Measurements from ENCODE around the gene REPS1. TPM values are rescaled to one million over a fixed set of nuclear protein-coding genes. Genes with fewer than 3 reads are reported as not detected.

REPS1 gene
- total and polyA plus RNA-seq, 7 experiments from 2014 or later = 24.7 to 74.6 (median 65.4) TPM

GRCh38 chr6:138925806-138926205 lies 62.2 kb downstream of the REPS1 start:
- peaks cover 4 to 38% (median 20%) of the 10 kb centered on the region in 5 donors for H3K36me3 Mint-ChIP-seq

GRCh38 chr6:138923561-138923960 lies 64.5 kb downstream of the REPS1 start:
- H3K27ac Mint-ChIP-seq = no peak overlapping the region
- H3K36me3 ChIP-seq (ENCODE audit: control insufficient read depth in 2 of 3, insufficient read depth in 3 of 3, low read length in 3 of 3) = peaks cover 3 to 21% (median 7%) of the 10 kb centered on the region in 3 experiments
- ATAC-seq (no peak), DNase-seq (no peak)
- H3K4me3 Mint-ChIP-seq = no peak overlapping the region
- CTCF ChIA-PET = no interaction called here
- no peaks in the 10 kb centered on the region for H3K4me1 ChIP-seq (ENCODE audit: control insufficient read depth in 2 of 2, insufficient read depth in 2 of 2, low read length in 2 of 2)
- no peaks in the 10 kb centered on the region for H3K27me3 Mint-ChIP-seq
- H3K4me1 Mint-ChIP-seq = no peaks in the 10 kb centered on the region
- H3K9me3 ChIP-seq (ENCODE audit: control insufficient read depth in 2 of 3, low read length in 3 of 3) = no peaks in the 10 kb centered on the region
- H3K27ac ChIP-seq (ENCODE audit: low read depth, low read length) = no peak overlapping the region
- H3K27me3 ChIP-seq (ENCODE audit: control insufficient read depth in 2 of 2, insufficient read depth in 2 of 2, low read length in 2 of 2) = no peaks in the 10 kb centered on the region
- POLR2A ChIA-PET = no interaction called here
- no peak overlapping the region for H3K4me3 ChIP-seq (ENCODE audit: low read length)
- no peaks in the 10 kb centered on the region for H3K9me3 Mint-ChIP-seq
- H3K36me3 Mint-ChIP-seq = peaks cover 4 to 38% (median 16%) of the 10 kb centered on the region in 5 donors
- intact Hi-C loops (cut with micrococcal nuclease) = no loop called here

More at GRCh38 chr6:138925806-138926205, 62.2 kb downstream of the REPS1 start:
- H3K4me1 Mint-ChIP-seq = peaks cover 0 to 4% (median 0%) of the 10 kb centered on the region in 7 donors
- Histone ChIP-seq H3K27ac (ENCODE audit: low read depth, low read length) (no peak overlapping the region), H3K4me1 (ENCODE audit: control insufficient read depth in 2 of 2, insufficient read depth in 2 of 2, low read length in 2 of 2) (no peaks in the 10 kb centered on the region), H3K27me3 (ENCODE audit: control insufficient read depth in 2 of 2, insufficient read depth in 2 of 2, low read length in 2 of 2) (no peaks in the 10 kb centered on the region), H3K9me3 (ENCODE audit: control insufficient read depth in 2 of 3, low read length in 3 of 3) (no peaks in the 10 kb centered on the region), H3K4me3 (ENCODE audit: low read length) (no peak overlapping the region), H3K36me3 (ENCODE audit: control insufficient read depth in 2 of 3, insufficient read depth in 3 of 3, low read length in 3 of 3) (peaks cover 2 to 14% (median 3%) of the 10 kb centered on the region in 3 experiments)
- no peak for ATAC-seq
- intact Hi-C loops (cut with micrococcal nuclease) = no loop called here
- H3K27ac Mint-ChIP-seq = no peak overlapping the region
- no peak for DNase-seq
- H3K27me3 Mint-ChIP-seq = no peaks in the 10 kb centered on the region
- POLR2A ChIA-PET = no interaction called here
- no peak overlapping the region for H3K4me3 Mint-ChIP-seq
- CTCF ChIA-PET = no interaction called here
- no peaks in the 10 kb centered on the region for H3K9me3 Mint-ChIP-seq

GRCh38 chr6:138920906-138921305 lies 67.1 kb downstream of the REPS1 start:
- H3K4me1 ChIP-seq (ENCODE audit: control insufficient read depth in 2 of 2, insufficient read depth in 2 of 2, low read length in 2 of 2) = no peaks in the 10 kb centered on the region
- intact Hi-C loops (cut with micrococcal nuclease) = no loop called here
- no peak for ATAC-seq
- ChIA-PET CTCF (no interaction called here), POLR2A (no interaction called here)
- Mint-ChIP-seq H3K4me1 (no peaks in the 10 kb centered on the region), H3K36me3 (peaks cover 4 to 28% (median 15%) of the 10 kb centered on the region in 5 donors), H3K9me3 (no peaks in the 10 kb centered on the region), H3K4me3 (no peak overlapping the region), H3K27ac (no peak overlapping the region), H3K27me3 (no peaks in the 10 kb centered on the region)
- no peaks in the 10 kb centered on the region for H3K9me3 ChIP-seq (ENCODE audit: control insufficient read depth in 2 of 3, low read length in 3 of 3)
- H3K27ac ChIP-seq (ENCODE audit: low read depth, low read length) = no peak overlapping the region
- H3K4me3 ChIP-seq (ENCODE audit: low read length) = no peak overlapping the region
- no peak for DNase-seq
- peaks cover 7 to 30% (median 14%) of the 10 kb centered on the region in 3 experiments for H3K36me3 ChIP-seq (ENCODE audit: control insufficient read depth in 2 of 3, insufficient read depth in 3 of 3, low read length in 3 of 3)
- H3K27me3 ChIP-seq (ENCODE audit: control insufficient read depth in 2 of 2, insufficient read depth in 2 of 2, low read length in 2 of 2) = no peaks in the 10 kb centered on the region

- peak overlapping the region in 1 of 9 donors; percentile 56 for H3K27ac Mint-ChIP-seq
- intact Hi-C loops (cut with micrococcal nuclease) = no loop called here
- peaks cover 0 to 5% (median 0%) of the 10 kb centered on the region in 7 donors for H3K4me1 Mint-ChIP-seq
- ChIA-PET POLR2A (no interaction called here), CTCF (no interaction called here)
- H3K9me3 Mint-ChIP-seq = no peaks in the 10 kb centered on the region
- no peak overlapping the region for H3K4me3 Mint-ChIP-seq
- ATAC-seq = no peak
- Histone ChIP-seq H3K27ac (ENCODE audit: low read depth, low read length) (no peak overlapping the region), H3K36me3 (ENCODE audit: control insufficient read depth in 2 of 3, insufficient read depth in 3 of 3, low read length in 3 of 3) (peaks cover 0 to 78% (median 23%) of the 10 kb centered on the region in 3 experiments), H3K4me3 (ENCODE audit: low read length) (no peak overlapping the region), H3K4me1 (ENCODE audit: control insufficient read depth in 2 of 2, insufficient read depth in 2 of 2, low read length in 2 of 2) (no peaks in the 10 kb centered on the region), H3K9me3 (ENCODE audit: control insufficient read depth in 2 of 3, low read length in 3 of 3) (no peaks in the 10 kb centered on the region), H3K27me3 (ENCODE audit: control insufficient read depth in 2 of 2, insufficient read depth in 2 of 2, low read length in 2 of 2) (no peaks in the 10 kb centered on the region)
- no peak for DNase-seq
- H3K36me3 Mint-ChIP-seq = peaks cover 26 to 66% (median 52%) of the 10 kb centered on the region in 5 donors
- no peaks in the 10 kb centered on the region for H3K27me3 Mint-ChIP-seq
These were observed 73.4 kb downstream of the REPS1 start for GRCh38 chr6:138914701-138915100.

GRCh38 chr6:138912308-138912707 lies 75.7 kb downstream of the REPS1 start:
- ATAC-seq (no peak), DNase-seq (no peak)
- no peaks in the 10 kb centered on the region for H3K9me3 ChIP-seq (ENCODE audit: control insufficient read depth in 2 of 3, low read length in 3 of 3)
- H3K4me3 Mint-ChIP-seq = no peak overlapping the region
- no peaks in the 10 kb centered on the region for H3K27me3 Mint-ChIP-seq
- H3K36me3 ChIP-seq (ENCODE audit: control insufficient read depth in 2 of 3, insufficient read depth in 3 of 3, low read length in 3 of 3) = peaks cover 0 to 80% (median 24%) of the 10 kb centered on the region in 3 experiments
- peaks cover 0 to 5% (median 0%) of the 10 kb centered on the region in 7 donors for H3K4me1 Mint-ChIP-seq
- no peak overlapping the region for H3K4me3 ChIP-seq (ENCODE audit: low read length)
- H3K27ac ChIP-seq (ENCODE audit: low read depth, low read length) = no peak overlapping the region
- ChIA-PET CTCF (no interaction called here), POLR2A (no interaction called here)
- no peaks in the 10 kb centered on the region for H3K27me3 ChIP-seq (ENCODE audit: control insufficient read depth in 2 of 2, insufficient read depth in 2 of 2, low read length in 2 of 2)
- no peaks in the 10 kb centered on the region for H3K9me3 Mint-ChIP-seq
- intact Hi-C loops (cut with micrococcal nuclease) = no loop called here
- peaks cover 29 to 76% (median 56%) of the 10 kb centered on the region in 5 donors for H3K36me3 Mint-ChIP-seq
- no peaks in the 10 kb centered on the region for H3K4me1 ChIP-seq (ENCODE audit: control insufficient read depth in 2 of 2, insufficient read depth in 2 of 2, low read length in 2 of 2)
- H3K27ac Mint-ChIP-seq = peak overlapping the region in 2 of 9 donors; percentile 26 to 46

- Mint-ChIP-seq H3K27me3 (no peaks in the 10 kb centered on the region), H3K9me3 (no peaks in the 10 kb centered on the region), H3K27ac (no peak overlapping the region), H3K4me3 (no peak overlapping the region), H3K36me3 (peaks cover 34 to 82% (median 62%) of the 10 kb centered on the region in 5 donors), H3K4me1 (peaks cover 0 to 5% (median 0%) of the 10 kb centered on the region in 7 donors)
- Histone ChIP-seq H3K9me3 (ENCODE audit: control insufficient read depth in 2 of 3, low read length in 3 of 3) (no peaks in the 10 kb centered on the region), H3K27ac (ENCODE audit: low read depth, low read length) (no peak overlapping the region), H3K4me1 (ENCODE audit: control insufficient read depth in 2 of 2, insufficient read depth in 2 of 2, low read length in 2 of 2) (no peaks in the 10 kb centered on the region), H3K4me3 (ENCODE audit: low read length) (no peak overlapping the region), H3K27me3 (ENCODE audit: control insufficient read depth in 2 of 2, insufficient read depth in 2 of 2, low read length in 2 of 2) (no peaks in the 10 kb centered on the region), H3K36me3 (ENCODE audit: control insufficient read depth in 2 of 3, insufficient read depth in 3 of 3, low read length in 3 of 3) (peaks cover 0 to 82% (median 23%) of the 10 kb centered on the region in 3 experiments)
- ChIA-PET CTCF (no interaction called here), POLR2A (no interaction called here)
- intact Hi-C loops (cut with micrococcal nuclease) = no loop called here
- ATAC-seq (no peak), DNase-seq (no peak)
These were observed 78.1 kb downstream of the REPS1 start for GRCh38 chr6:138909975-138910374.

- CTCF ChIA-PET = no interaction called here
- no peaks in the 10 kb centered on the region for H3K9me3 Mint-ChIP-seq
- no peak for ATAC-seq
These were observed 78.5 kb downstream of the REPS1 start for GRCh38 chr6:138909511-138909910.

More at GRCh38 chr6:138909511-138909910, 78.5 kb downstream of the REPS1 start:
- Mint-ChIP-seq H3K4me1 (peaks cover 0 to 5% (median 0%) of the 10 kb centered on the region in 7 donors), H3K27ac (no peak overlapping the region), H3K36me3 (peaks cover 31 to 82% (median 64%) of the 10 kb centered on the region in 5 donors), H3K4me3 (no peak overlapping the region), H3K27me3 (no peaks in the 10 kb centered on the region)
- Histone ChIP-seq H3K27me3 (ENCODE audit: control insufficient read depth in 2 of 2, insufficient read depth in 2 of 2, low read length in 2 of 2) (no peaks in the 10 kb centered on the region), H3K9me3 (ENCODE audit: control insufficient read depth in 2 of 3, low read length in 3 of 3) (no peaks in the 10 kb centered on the region), H3K27ac (ENCODE audit: low read depth, low read length) (no peak overlapping the region), H3K4me3 (ENCODE audit: low read length) (no peak overlapping the region), H3K4me1 (ENCODE audit: control insufficient read depth in 2 of 2, insufficient read depth in 2 of 2, low read length in 2 of 2) (no peaks in the 10 kb centered on the region), H3K36me3 (ENCODE audit: control insufficient read depth in 2 of 3, insufficient read depth in 3 of 3, low read length in 3 of 3) (peaks cover 0 to 82% (median 23%) of the 10 kb centered on the region in 3 experiments)
- POLR2A ChIA-PET = no interaction called here
- DNase-seq = no peak
- intact Hi-C loops (cut with micrococcal nuclease) = no loop called here

All from naive thymus-derived CD4-positive, alpha-beta T cell (primary cell).